ENCODE measurements around the gene TUBGCP3. TPM values are rescaled to one million over a fixed set of nuclear protein-coding genes. Genes with fewer than 3 reads are reported as not detected.

Gene TUBGCP3
- total RNA-seq, 4 donors from 2014 or later: 18.4 to 39.4 (median 27.4) TPM

DNA sequence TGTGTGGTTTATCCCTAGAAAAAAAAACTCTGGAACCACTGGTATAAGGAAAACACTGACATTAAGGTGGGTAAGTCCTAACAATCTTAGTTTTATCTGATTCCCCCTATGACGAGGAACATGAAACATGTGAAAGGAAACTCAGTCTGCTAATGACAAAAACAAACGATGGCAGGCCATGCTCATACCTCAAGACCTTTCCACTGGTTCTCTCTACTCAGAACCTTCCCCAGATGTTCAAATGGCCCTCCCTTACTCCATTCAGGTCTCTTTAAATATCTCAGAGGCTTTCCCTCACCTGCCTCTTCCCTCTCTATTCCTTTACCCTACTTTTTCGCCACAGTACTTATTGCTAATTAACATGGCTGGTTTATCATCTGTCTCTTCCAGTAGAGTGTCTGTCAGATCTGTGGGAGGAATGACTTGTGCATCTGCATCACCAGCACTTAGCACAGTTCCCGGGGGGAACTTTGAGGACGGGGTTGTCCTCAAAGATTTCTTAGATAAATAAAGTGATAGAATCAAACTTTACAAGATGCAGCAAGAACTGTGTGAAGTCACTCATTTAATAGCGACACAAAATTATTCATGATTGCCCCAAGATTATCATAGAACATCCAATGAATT lies 1.5 kb downstream of the TUBGCP3 start:
- no peak for TF ChIP-seq CTCF (IDR thresholded peaks at IDR 0.05)
- no peak for ATAC-seq (ENCODE audit: low FRiP score)
- DNase-seq (ENCODE audit: low spot score): no peak

DNA sequence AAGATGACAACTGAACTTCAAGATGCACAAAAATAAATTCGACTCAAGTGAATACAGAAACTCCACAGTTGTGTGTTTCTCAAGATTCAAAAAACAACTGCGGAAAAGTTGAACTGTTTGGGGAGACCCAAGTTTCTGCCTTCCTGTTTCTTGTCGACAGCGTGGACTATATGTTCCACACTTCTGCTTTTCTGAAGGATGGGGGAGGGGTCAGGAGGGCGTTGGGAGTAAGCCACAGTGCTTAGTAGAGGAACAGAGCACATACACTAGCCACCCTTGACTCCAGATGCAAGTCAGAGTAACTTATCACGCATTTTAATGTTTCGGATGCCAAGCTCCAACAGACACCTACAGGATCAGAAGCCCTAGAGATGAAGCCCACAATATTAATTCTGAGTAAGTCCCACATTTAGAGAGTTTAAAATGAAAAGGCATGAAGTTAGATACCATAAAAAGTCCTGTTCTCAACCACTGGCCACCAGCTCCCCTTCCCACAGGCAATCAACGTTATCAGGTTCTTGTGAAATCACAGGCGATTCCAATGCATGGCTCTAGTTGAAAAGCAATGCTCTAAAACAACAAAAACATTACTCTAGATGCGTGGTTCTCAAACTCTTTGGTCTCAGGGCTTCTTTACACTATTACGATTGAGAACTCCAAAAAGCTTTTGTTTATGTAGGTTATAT lies 4.2 kb downstream of the TUBGCP3 start:
- no peak for TF ChIP-seq CTCF (IDR thresholded peaks at IDR 0.05)
- ATAC-seq (ENCODE audit: low FRiP score) (no peak), DNase-seq (ENCODE audit: low spot score) (no peak)

DNA sequence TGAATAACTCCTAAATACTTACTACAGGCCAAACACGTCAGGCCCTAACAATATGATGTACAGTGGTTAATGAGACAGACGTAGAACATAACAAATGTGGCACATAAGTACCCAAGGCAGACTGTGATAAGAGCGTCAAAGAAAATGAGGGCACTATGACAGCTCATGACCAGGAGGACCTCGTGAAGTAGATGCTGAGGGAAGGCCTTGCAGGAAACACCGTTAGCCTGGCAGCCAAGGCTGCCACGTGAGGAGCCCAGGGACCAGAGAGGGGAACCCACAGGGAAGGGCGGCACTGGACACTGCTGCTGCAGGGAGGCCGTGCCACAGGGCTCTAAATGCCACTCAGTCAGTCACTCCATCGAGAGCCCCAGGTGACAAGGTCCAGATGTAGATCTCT lies 5.7 kb downstream of the TUBGCP3 start:
- no peak for ATAC-seq (ENCODE audit: low FRiP score)
- DNase-seq (ENCODE audit: low spot score): no peak
- no peak for TF ChIP-seq CTCF (IDR thresholded peaks at IDR 0.05)

- ATAC-seq (ENCODE audit: low FRiP score) (no peak), DNase-seq (ENCODE audit: low spot score) (no peak)
- TF ChIP-seq CTCF (IDR thresholded peaks at IDR 0.05): no peak
Observed at GRCh38 chr13:112580912-112581311, 7.0 kb downstream of the TUBGCP3 start.

DNA sequence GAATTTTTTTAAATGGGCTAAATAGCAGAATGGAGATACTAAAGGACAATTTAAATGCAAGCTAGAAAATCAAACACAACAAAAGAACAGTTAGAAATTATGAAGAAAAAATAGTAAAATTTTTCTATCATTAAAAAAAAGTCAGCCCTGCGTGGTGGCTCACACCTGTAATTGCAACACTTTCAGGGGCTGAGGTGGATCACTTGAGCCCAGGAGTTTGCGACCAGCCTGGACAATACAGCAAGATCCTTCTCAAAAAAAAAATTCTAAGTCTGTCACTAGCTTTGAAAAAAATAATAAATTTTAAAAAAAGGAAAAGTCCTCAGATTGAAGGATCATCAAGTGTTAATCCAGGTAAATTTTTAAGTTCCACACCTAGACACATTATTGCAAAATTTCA lies 7.7 kb downstream of the TUBGCP3 start:
- no peak for DNase-seq (ENCODE audit: low spot score)
- TF ChIP-seq CTCF (IDR thresholded peaks at IDR 0.05): no peak
- ATAC-seq (ENCODE audit: low FRiP score): no peak

DNA sequence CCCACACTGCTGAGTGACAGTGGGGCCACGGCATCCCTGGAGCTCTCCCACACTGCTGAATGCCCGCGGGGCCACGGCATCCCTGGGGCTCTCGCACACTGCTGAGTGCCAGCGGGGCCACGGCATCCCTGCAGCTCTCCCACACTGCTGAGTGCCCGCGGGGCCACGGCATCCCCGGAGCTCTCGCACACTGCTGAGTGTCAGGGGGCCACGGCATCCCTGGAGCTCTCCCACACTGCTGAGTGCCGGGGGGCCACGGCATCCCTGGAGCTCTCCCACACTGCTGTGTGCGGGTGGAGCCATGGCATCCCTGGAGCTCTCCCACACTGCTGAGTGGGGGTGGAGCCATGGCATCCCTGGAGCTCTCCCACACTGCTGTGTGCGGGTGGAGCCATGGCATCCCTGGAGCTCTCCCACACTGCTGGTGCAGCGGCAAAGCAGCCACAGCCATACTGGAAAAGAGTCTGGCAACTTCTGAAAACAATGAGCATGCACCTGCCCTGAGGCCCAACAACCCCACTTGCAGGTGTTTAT lies 8.6 kb downstream of the TUBGCP3 start:
- ATAC-seq (ENCODE audit: low FRiP score) (no peak), DNase-seq (ENCODE audit: low spot score) (no peak)
- TF ChIP-seq CTCF (IDR thresholded peaks at IDR 0.05): no peak

DNA sequence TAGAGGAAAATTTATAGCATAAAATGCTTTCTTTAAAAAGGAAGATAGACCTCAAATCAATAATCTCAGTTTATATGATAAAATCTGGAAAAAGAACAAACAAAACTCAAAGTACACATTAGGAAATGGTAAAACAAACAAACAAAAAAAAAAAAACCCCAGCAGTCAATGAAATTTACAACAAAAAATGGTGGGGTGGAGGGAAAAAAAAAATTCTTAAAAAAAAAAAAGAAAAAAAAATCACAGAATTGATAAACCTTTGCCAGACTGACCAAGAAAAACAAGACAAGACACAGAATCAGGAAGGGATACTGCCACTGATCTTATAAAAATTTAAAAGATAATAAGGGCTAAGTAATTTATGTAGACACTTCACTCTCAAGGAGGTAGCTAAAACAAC lies 11.2 kb downstream of the TUBGCP3 start:
- DNase-seq (ENCODE audit: low spot score) (no peak), ATAC-seq (ENCODE audit: low FRiP score) (no peak)
- TF ChIP-seq CTCF (IDR thresholded peaks at IDR 0.05): no peak
